IMR-90 (cell line): Measurements from ENCODE around the gene USP54. TPM values are rescaled to one million over a fixed set of nuclear protein-coding genes. Genes with fewer than 3 reads are reported as not detected.

Experiments
- ATAC-seq: fragments of 200-7000 bp; cut with Tn5 transposase; 2 replicates; pipeline ENCODE4 v1.9.1; 2020; ENCODE audit warnings: low read depth, mild to moderate bottlenecking, moderate library complexity
- BruUV-seq: library from RNA; stranded (reverse); fragments of 400-500 nt; replicated peaks from 2 replicates; lab custom pipeline; 2021; lab: Mats Ljungman, UMichigan
- CTCF ChIA-PET: fragments of 300-600 bp; formaldehyde crosslinking; extraction: SDS; loops from one replicate; lab custom pipeline; 2021; ENCODE audit warnings: antibody characterized with exemption; lab: Yijun Ruan, JAX
- POLR2A ChIA-PET: fragments of 300-600 bp; sonication (Branson Sonifier 250); formaldehyde crosslinking; loops from one replicate; lab custom pipeline; 2022; ENCODE audit warnings: antibody characterized with exemption; ENCODE audit not compliant: unreplicated experiment; lab: Charles Lee
- DNase-seq: peaks from one replicate; pipeline ENCODE4 v3.0.0; 2013
- H2AFZ ChIP-seq: replicated peaks from 2 replicates; pipeline ENCODE3; 2013; ENCODE audit warnings: low read length, mild to moderate bottlenecking; ENCODE audit not compliant: poor library complexity
- H2AK5ac ChIP-seq: 2 replicates; pipeline ENCODE4 v1.6.1; 2013; ENCODE audit warnings: low read depth, low read length, inconsistent platforms
- H2AK9ac ChIP-seq: replicated peaks from 2 replicates; pipeline ENCODE3; 2013; ENCODE audit warnings: mild to moderate bottlenecking, low read depth, low read length, moderate library complexity; ENCODE audit not compliant: poor library complexity
- H2BK120ac ChIP-seq: 2 replicates; pipeline ENCODE4 v1.6.1; 2013; ENCODE audit warnings: low read depth, low read length, inconsistent platforms
- H2BK15ac ChIP-seq: 3 replicates; pipeline ENCODE4 v1.6.1; 2013; ENCODE audit warnings: low read depth, low read length, inconsistent platforms
- H2BK20ac ChIP-seq: 2 replicates; pipeline ENCODE4 v1.6.1; 2013; ENCODE audit warnings: low read depth, mild to moderate bottlenecking, inconsistent platforms, low read length, moderate library complexity
- H2BK5ac ChIP-seq: 2 replicates; pipeline ENCODE4 v1.6.1; 2013; ENCODE audit warnings: mild to moderate bottlenecking, low read depth, low read length, inconsistent platforms; ENCODE audit not compliant: poor library complexity, severe bottlenecking
- H3K14ac ChIP-seq: replicated peaks from 2 replicates; pipeline ENCODE4 v1.6.1; 2013; ENCODE audit warnings: low read depth, low read length, inconsistent platforms
- H3K18ac ChIP-seq: 2 replicates; pipeline ENCODE4 v1.6.1; 2013; ENCODE audit warnings: low read depth, low read length, control low read depth
- H3K23ac ChIP-seq: 2 replicates; pipeline ENCODE4 v1.6.1; 2013; ENCODE audit warnings: low read depth, low read length, inconsistent platforms
- H3K27ac ChIP-seq: 2 replicates; pipeline ENCODE4 v1.5.1; 2013; ENCODE audit warnings: mild to moderate bottlenecking, control low read depth, low read length; ENCODE audit not compliant: insufficient read depth
- H3K27me3 ChIP-seq: 2 replicates; pipeline ENCODE4 v1.6.1; 2013; ENCODE audit warnings: low read length; ENCODE audit not compliant: control insufficient read depth, insufficient read depth
- H3K36me3 ChIP-seq: 2 replicates; pipeline ENCODE4 v1.6.1; 2013; ENCODE audit warnings: low read length, mixed read lengths; ENCODE audit not compliant: control insufficient read depth, insufficient read depth
- H3K4ac ChIP-seq: 2 replicates; pipeline ENCODE4 v1.6.1; 2013; ENCODE audit warnings: low read depth, low read length, inconsistent platforms
- H3K4me1 ChIP-seq: 2 replicates; pipeline ENCODE4 v1.6.1; 2013; ENCODE audit warnings: low read length, mixed read lengths; ENCODE audit not compliant: control insufficient read depth, insufficient read depth
- H3K4me2 ChIP-seq: 2 replicates; pipeline ENCODE4 v1.6.1; 2013; ENCODE audit warnings: low read depth, mild to moderate bottlenecking, control low read depth, low read length, moderate library complexity
- H3K4me3 ChIP-seq: 2 replicates; pipeline ENCODE4 v1.5.1; 2013; ENCODE audit warnings: low read depth, mild to moderate bottlenecking, control low read depth, low read length, moderate library complexity; ENCODE audit not compliant: insufficient read depth
- H3K56ac ChIP-seq: 2 replicates; pipeline ENCODE4 v1.6.1; 2013; ENCODE audit warnings: low read length, inconsistent platforms; ENCODE audit not compliant: insufficient read depth; ENCODE audit errors: extremely low read depth
- H3K79me1 ChIP-seq, 2 experiments: 2 replicates each; pipeline ENCODE4 v1.6.1; 2013; ENCODE audit warnings: low read length in 2 of 2, inconsistent platforms in 1 of 2, low read depth in 1 of 2
- H3K9ac ChIP-seq: 2 replicates; pipeline ENCODE4 v1.6.1; 2013; ENCODE audit warnings: low read depth, low read length, control low read depth
- H3K9me1 ChIP-seq: 2 replicates; pipeline ENCODE4 v1.6.1; 2013; ENCODE audit warnings: low read length, inconsistent platforms; ENCODE audit not compliant: insufficient read depth
- H3K9me3 ChIP-seq: 2 replicates; pipeline ENCODE4 v1.6.1; 2013; ENCODE audit warnings: low read length; ENCODE audit not compliant: control insufficient read depth, insufficient read depth
- H4K20me1 ChIP-seq: 2 replicates; pipeline ENCODE4 v1.6.1; 2013; ENCODE audit warnings: low read length, inconsistent platforms; ENCODE audit not compliant: insufficient read depth
- H4K5ac ChIP-seq: 2 replicates; pipeline ENCODE4 v1.6.1; 2013; ENCODE audit warnings: mild to moderate bottlenecking, low read depth, low read length, control low read depth
- H4K8ac ChIP-seq, 2 experiments: 2 replicates each; pipeline ENCODE4 v1.6.1; 2013; ENCODE audit warnings: low read depth in 2 of 2, low read length in 2 of 2, control low read depth in 1 of 2, inconsistent platforms in 1 of 2
- H4K91ac ChIP-seq: 2 replicates; pipeline ENCODE4 v1.6.1; 2013; ENCODE audit warnings: low read depth, low read length, inconsistent platforms; ENCODE audit not compliant: insufficient read depth
- BHLHE40 ChIP-seq: fragments of 150-350 bp; IDR thresholded peaks from 2 replicates; pipeline ENCODE4 v1.6.1; 2016; ENCODE audit warnings: mild to moderate bottlenecking, low read depth, low read length
- CEBPB ChIP-seq: IDR thresholded peaks from 2 replicates; pipeline ENCODE4 v1.6.1; 2012; ENCODE audit warnings: low read depth, low read length, improper control_type of control experiment
- CHD1 ChIP-seq: IDR thresholded peaks from 2 replicates; pipeline ENCODE4 v1.6.1; 2012; ENCODE audit warnings: low read depth, low read length, improper control_type of control experiment
- FOS ChIP-seq: fragments of 150-350 bp; IDR thresholded peaks from 2 replicates; pipeline ENCODE4 v1.6.1; 2016; ENCODE audit warnings: low read depth, low read length
- MAFK ChIP-seq: IDR thresholded peaks from 2 replicates; pipeline ENCODE4 v1.6.1; 2012; ENCODE audit warnings: low read depth, low read length, improper control_type of control experiment
- MAZ ChIP-seq: IDR thresholded peaks from 2 replicates; pipeline ENCODE4 v1.6.1; 2012; ENCODE audit warnings: low read depth, mild to moderate bottlenecking, low read length, improper control_type of control experiment, moderate library complexity, borderline replicate concordance
- MXI1 ChIP-seq: IDR thresholded peaks from 2 replicates; pipeline ENCODE4 v1.6.1; 2012; ENCODE audit warnings: low read depth, mild to moderate bottlenecking, low read length, moderate library complexity, borderline replicate concordance
- NFE2L2 ChIP-seq: fragments of 150-350 bp; IDR thresholded peaks from 2 replicates; pipeline ENCODE4 v1.6.1; 2016; ENCODE audit warnings: low read depth, mild to moderate bottlenecking, low read length
- POLR2A ChIP-seq: IDR thresholded peaks from 2 replicates; pipeline ENCODE4 v1.6.1; 2012; ENCODE audit warnings: mild to moderate bottlenecking, low read depth, low read length
- RAD21 ChIP-seq: IDR thresholded peaks from 2 replicates; pipeline ENCODE4 v1.6.1; 2012; ENCODE audit warnings: low read length, improper control_type of control experiment
- RCOR1 ChIP-seq: IDR thresholded peaks from 2 replicates; pipeline ENCODE4 v1.6.1; 2012; ENCODE audit warnings: mild to moderate bottlenecking, low read length, improper control_type of control experiment; ENCODE audit not compliant: insufficient replicate concordance
- RFX5 ChIP-seq: IDR thresholded peaks from 2 replicates; pipeline ENCODE4 v1.8.0; 2012; ENCODE audit warnings: low read depth, mild to moderate bottlenecking, low read length, moderate library complexity
- SMC3 ChIP-seq: fragments of 150-350 bp; IDR thresholded peaks from 2 replicates; pipeline ENCODE4 v1.6.1; 2016; ENCODE audit warnings: low read depth, mild to moderate bottlenecking, antibody characterized with exemption, low read length, moderate library complexity
- WGBS, 2 experiments: methylation state at CpG; one replicate each; pipeline versions ENCODE4 v1.1.5 to v1.1.7; 2013; ENCODE audit warnings: missing lambda C conversion rate in 2 of 2; ENCODE audit not compliant: insufficient read length in 1 of 2; ENCODE audit errors: extremely low coverage in 2 of 2; 5-methylcytosine and 5-hydroxymethylcytosine counted together
- dilution Hi-C: fragments of 300-500 bp; cut with HindIII; formaldehyde crosslinking; loops from one replicate; pipeline ENCODE4 v1.14.3; 2018; ENCODE audit warnings: low sequenced_read_pairs; ENCODE audit not compliant: unreplicated experiment
- in situ Hi-C: fragments of 300-500 bp; cut with MboI; formaldehyde crosslinking; loops from 3 replicates; pipeline ENCODE4 v1.14.3; 2019; ENCODE audit warnings: low sequenced_read_pairs, inconsistent platforms, mixed read lengths
- intact Hi-C: fragments of 100-400 bp; cut with micrococcal nuclease; formaldehyde crosslinking; loops from 2 replicates; pipeline ENCODE4 v1.10.0; 2022
- polyA plus RNA-seq, 3 experiments: library from polyadenylated mRNA; depleted of rRNA; stranded (reverse); fragments of >200 nt; gene quantifications; 2 replicates each; pipeline ENCODE4 v1.2.3, GENCODE V29; 2012; ENCODE audit warnings: low replicate concordance in 1 of 3
- total RNA-seq: library from RNA; depleted of rRNA; stranded (reverse); fragments of >200 nt; gene quantifications from 2 replicates; pipeline ENCODE4 v1.2.3, GENCODE V29; 2012
- TF ChIP-seq, protein P1 (sequence below): fragments of 150-350 bp; IDR thresholded peaks from 2 replicates; pipeline ENCODE4 v1.6.1; 2016; ENCODE audit warnings: low read depth, mild to moderate bottlenecking, low read length, moderate library complexity, borderline replicate concordance
- TF ChIP-seq, protein P2 (sequence below): fragments of 150-350 bp; IDR thresholded peaks from 2 replicates; pipeline ENCODE4 v1.6.1; 2017; ENCODE audit warnings: mild to moderate bottlenecking, antibody characterized with exemption, low read length, low read depth
- TF ChIP-seq, protein P3 (sequence below): conservative IDR thresholded peaks from 2 replicates; pipeline ENCODE4 v1.5.1; 2012; ENCODE audit warnings: mild to moderate bottlenecking, low read depth, low read length, improper control_type of control experiment

The USP54 gene
- total and polyA plus RNA-seq, 2 of the 4 experiments (the other 2 are of a cell fraction) = 4.0 to 7.9 TPM

DNA sequence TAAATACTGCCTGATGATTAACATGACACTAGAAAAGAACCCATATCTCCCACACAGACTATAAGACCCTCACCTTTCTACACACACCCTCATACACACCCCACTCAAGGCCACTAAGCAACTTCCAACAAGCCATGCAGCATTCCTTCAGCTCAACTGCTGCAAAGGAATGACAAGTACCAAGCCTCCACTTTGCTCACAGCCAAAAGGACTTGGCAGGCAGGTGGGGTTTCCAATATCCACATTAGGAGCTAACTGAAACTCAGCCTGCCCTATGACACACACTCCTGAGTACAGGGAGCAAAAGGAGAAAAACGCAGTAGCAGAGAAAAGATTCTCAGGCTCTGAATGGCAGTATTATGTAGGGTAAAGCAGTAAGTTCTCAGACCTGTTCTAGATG, 13.4 kb downstream of the USP54 start:
- Histone ChIP-seq H3K79me1 (peaks cover 0 to 5% of the 10 kb centered on the region in 2 experiments; a peak in 3 of 4 replicates), H3K27ac (no peak overlapping the region), H4K5ac (no peak overlapping the region), H3K4me1 (peaks cover 2% of the 10 kb centered on the region; the same call in 1 of the 2 replicates), H3K14ac (no peak overlapping the region), H2BK5ac (no peak overlapping the region), H3K56ac (no peak overlapping the region), H3K4me3 (no peak overlapping the region), H2BK15ac (no peak overlapping the region), H3K36me3 (no peaks in the 10 kb centered on the region), H3K4me2 (no peak overlapping the region), H4K91ac (no peak overlapping the region), H2AK9ac (no peak overlapping the region), H2AK5ac (no peak overlapping the region), H4K8ac (no peak overlapping the region), H2BK20ac (no peak overlapping the region), H2BK120ac (no peak overlapping the region), H3K18ac (no peak overlapping the region), H3K9me3 (no peaks in the 10 kb centered on the region), H3K23ac (no peak overlapping the region), H3K9ac (no peak overlapping the region), H4K20me1 (no peaks in the 10 kb centered on the region), H3K27me3 (no peaks in the 10 kb centered on the region), H3K9me1 (no peaks in the 10 kb centered on the region), H2AFZ (no peak overlapping the region), H3K4ac (no peak overlapping the region)
- CTCF ChIA-PET = no interaction called here
- DNase-seq = peak; percentile 59
- intact Hi-C loops (no loop called here), dilution Hi-C loops (no loop called here), in situ Hi-C loops (no loop called here)
- TF ChIP-seq NFE2L2 = no peak
- no peak for TF ChIP-seq RAD21
- no peak for TF ChIP-seq BHLHE40
- no peak for TF ChIP-seq FOS
- no peak for TF ChIP-seq MAFK
- TF ChIP-seq, protein P1, sequence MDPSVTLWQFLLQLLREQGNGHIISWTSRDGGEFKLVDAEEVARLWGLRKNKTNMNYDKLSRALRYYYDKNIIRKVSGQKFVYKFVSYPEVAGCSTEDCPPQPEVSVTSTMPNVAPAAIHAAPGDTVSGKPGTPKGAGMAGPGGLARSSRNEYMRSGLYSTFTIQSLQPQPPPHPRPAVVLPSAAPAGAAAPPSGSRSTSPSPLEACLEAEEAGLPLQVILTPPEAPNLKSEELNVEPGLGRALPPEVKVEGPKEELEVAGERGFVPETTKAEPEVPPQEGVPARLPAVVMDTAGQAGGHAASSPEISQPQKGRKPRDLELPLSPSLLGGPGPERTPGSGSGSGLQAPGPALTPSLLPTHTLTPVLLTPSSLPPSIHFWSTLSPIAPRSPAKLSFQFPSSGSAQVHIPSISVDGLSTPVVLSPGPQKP = no peak
- no peak for TF ChIP-seq MAZ
- TF ChIP-seq CHD1 = no peak
- no peak for TF ChIP-seq RCOR1
- TF ChIP-seq, protein P2, sequence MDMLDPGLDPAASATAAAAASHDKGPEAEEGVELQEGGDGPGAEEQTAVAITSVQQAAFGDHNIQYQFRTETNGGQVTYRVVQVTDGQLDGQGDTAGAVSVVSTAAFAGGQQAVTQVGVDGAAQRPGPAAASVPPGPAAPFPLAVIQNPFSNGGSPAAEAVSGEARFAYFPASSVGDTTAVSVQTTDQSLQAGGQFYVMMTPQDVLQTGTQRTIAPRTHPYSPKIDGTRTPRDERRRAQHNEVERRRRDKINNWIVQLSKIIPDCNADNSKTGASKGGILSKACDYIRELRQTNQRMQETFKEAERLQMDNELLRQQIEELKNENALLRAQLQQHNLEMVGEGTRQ = no peak
- no peak for TF ChIP-seq SMC3
- TF ChIP-seq MXI1 = no peak
- TF ChIP-seq CEBPB = no peak
- TF ChIP-seq POLR2A = no peak
- TF ChIP-seq, protein P3, sequence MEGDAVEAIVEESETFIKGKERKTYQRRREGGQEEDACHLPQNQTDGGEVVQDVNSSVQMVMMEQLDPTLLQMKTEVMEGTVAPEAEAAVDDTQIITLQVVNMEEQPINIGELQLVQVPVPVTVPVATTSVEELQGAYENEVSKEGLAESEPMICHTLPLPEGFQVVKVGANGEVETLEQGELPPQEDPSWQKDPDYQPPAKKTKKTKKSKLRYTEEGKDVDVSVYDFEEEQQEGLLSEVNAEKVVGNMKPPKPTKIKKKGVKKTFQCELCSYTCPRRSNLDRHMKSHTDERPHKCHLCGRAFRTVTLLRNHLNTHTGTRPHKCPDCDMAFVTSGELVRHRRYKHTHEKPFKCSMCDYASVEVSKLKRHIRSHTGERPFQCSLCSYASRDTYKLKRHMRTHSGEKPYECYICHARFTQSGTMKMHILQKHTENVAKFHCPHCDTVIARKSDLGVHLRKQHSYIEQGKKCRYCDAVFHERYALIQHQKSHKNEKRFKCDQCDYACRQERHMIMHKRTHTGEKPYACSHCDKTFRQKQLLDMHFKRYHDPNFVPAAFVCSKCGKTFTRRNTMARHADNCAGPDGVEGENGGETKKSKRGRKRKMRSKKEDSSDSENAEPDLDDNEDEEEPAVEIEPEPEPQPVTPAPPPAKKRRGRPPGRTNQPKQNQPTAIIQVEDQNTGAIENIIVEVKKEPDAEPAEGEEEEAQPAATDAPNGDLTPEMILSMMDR = no peak
- TF ChIP-seq RFX5 = no peak
- peak; percentile 24 for ATAC-seq
- no TSS peak for BruUV-seq
- POLR2A ChIA-PET = no interaction called here
- WGBS, 2 experiments = no CpG with 5 or more reads among the region's 1 CpG
